Right forelimb (tissue), 1 donor: ENCODE results near the gene POU4F1.

Experiments
- DNase-seq: peaks from one replicate; pipeline ENCODE4 v3.0.0-alpha.2; 2018

The POU4F1 gene

DNA sequence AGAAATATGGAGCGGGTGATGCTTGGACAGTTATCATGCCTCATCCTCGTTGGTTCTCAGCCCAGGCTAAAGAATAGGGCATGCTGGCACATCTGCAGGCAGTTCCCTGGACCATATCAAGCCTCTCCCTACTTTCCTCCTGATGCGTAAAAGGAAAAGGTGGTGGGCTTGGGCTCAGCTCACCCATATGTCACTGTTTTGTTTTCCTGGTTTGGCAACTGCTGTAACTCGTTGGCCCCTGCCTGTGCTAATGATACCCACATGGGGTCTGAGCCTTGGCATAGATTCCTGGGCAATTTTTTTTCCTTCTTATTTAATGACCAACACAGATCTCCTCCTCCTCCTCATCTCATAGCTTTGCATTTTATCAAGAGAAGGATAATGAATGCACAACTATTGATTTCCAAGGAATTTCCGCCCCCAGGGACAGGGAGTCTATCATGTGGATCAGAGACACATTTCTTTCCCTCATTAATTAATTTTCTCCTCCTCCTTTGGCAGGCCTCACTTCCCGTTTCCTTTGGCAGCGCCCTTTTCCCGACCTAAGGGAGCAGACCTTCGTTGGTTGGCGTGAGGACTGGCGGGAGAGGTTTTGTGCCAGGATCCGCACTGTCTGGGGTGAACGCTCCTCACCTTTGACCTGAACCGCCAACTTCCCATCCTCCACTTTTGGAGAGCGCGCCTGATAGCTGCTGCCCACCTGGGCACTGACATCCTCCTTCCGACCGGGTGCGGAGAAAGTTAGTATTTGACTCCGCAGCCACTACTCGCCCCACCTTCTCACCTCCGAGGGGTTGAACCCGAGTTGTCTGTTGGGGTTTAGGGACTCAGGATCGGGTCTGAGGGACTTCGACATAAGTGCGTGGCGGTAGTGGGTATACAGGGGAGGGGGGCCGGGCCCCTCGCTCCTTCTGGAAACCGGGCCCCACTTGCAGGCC is 3.4 kb upstream of the POU4F1 start:
- no peak for DNase-seq

DNA sequence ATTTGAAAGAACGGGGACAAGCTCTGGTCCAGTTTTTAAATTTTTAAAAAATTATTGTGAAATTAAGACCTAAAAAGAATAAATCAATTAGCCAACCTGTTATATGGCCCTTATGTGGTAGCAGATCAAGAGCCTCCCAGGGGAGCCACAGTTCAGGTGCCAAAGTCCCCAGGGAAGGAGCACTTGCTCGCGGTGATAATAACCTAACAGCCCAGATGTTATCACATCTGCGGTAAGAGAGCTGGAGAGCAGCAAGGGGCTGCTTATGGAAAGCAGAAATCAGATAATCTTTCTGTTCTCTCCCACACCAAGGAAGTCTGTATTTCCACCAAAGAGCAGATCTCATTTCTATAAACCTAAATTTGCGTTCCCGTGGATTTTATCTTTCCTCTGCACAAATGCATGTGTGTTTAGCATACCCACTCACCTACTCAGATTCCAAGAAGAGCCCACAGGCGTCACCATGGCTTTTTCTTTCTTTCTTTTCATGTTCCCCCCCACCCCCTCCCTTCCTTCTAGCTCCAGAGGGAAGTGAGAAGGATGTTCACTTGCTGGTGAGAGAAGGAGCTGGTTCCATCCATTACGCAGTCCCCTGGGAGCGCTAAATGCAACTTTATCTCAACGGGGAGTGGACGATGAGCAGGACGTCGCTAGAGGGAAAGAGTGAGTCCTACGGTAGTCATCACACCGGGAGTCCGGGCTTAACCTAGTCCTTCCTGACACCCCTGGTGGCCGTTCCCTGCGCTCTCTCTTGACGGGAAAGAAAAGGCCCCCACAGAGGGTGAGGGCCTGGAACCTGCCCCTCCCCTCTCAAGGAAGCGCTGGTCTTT is 1.6 kb upstream of the POU4F1 start:
- no peak for DNase-seq

- no peak for DNase-seq
Measured at GRCh38 chr13:78602561-78603239, 652 bp downstream of the POU4F1 start.

DNA sequence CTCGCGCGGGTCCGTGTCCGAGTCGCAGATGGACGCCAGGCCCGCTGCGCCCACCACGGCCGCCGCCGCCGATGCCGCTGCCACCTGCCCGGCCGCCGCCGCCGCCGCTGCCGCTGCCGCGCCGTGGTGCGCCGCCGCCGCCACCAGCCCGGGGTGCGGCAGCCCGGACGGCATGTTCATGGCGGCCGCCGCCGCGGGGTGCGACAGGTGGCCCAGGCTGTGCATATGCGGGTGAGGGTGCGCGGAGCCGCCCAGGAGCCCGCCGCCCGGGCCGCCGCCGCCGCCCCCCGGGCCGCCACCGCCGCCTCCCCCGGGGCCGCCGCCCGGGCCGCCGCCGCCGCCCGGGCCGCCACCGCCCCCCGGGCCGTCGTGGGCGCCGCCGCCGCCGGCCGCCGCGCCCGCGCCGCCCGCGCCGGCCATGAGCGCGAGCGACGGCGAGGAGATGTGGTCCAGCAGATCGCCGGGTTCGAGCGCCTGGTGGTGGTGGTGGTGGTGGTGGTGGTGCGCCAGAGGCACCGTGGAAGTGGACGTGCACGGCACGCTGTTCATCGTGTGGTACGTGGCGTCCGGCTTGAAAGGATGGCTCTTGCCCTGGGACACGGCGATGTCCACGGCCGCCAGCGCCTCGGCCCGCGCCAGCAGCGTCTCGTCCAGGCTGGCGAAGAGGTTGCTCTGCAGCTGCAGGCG is 1.3 kb downstream of the POU4F1 start:
- no peak for DNase-seq

DNA sequence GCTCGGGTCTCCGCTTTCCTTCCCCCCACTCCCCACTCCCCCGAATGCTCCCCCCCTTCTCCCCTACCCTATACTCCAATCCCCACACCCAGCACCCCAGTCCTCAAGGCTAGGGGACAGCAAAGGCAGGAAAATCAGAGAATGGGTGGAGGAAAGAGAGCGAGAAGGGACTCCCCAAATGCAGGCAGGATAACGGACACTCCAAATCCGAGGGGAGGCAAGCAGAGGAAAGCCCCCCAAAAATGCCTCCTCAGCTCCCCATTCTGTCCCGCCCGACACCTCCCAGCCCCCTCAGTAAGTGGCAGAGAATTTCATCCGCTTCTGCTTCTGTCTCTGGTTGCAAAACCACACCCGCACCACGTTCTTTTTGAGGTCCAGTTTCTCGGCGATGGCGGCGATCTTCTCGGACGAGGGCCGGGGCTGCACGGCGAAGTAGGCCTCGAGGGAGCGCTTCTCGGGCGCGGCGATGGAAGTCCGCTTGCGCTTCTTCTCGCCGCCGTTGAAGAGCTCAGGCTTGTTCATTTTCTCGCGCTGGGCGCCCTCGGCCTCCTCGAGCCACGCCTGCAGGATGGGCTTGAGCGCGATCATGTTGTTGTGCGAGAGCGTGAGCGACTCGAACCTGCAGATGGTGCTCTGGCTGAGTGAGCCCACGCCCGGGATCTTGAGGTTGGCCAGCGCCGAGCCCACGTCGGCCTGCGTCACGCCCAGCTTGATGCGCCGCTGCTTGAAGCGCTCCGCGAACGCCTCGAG is 2.1 kb downstream of the POU4F1 start:
- DNase-seq = no peak

DNA sequence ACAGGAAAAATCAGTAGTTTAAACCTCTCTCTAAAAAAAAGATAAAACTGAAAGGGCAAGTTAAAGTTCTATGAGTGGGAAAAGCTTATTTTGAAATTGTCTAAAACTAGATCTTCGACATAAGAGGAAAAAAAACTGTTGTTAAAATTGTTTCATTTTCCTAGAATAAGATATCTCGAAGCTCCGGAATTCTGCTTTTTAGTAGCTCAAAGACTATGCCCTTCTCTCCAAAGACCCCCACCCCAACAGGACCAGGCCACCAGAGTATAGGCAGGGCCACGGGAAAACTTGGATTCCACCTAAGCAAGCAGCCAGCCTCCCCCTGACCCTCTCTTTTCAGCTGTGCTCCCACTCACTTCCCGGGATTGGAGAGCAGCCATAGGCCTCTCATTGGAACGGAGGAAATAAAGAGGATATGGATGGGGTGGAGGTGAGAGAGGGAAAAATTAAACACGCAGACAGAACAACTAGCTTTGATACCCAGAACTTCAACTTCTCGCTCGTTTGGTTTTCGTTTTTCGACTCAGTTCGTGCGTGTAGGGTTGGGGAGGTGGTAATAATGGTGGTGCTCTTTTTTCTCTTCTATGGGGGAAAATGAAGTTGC is 3.0 kb downstream of the POU4F1 start:
- DNase-seq = no peak

GRCh38 chr13:78599645-78600279 is 3.6 kb downstream of the POU4F1 start:
- DNase-seq = no peak

- DNase-seq = no peak
Measured at GRCh38 chr13:78598966-78599644, 4.2 kb downstream of the POU4F1 start.

DNA sequence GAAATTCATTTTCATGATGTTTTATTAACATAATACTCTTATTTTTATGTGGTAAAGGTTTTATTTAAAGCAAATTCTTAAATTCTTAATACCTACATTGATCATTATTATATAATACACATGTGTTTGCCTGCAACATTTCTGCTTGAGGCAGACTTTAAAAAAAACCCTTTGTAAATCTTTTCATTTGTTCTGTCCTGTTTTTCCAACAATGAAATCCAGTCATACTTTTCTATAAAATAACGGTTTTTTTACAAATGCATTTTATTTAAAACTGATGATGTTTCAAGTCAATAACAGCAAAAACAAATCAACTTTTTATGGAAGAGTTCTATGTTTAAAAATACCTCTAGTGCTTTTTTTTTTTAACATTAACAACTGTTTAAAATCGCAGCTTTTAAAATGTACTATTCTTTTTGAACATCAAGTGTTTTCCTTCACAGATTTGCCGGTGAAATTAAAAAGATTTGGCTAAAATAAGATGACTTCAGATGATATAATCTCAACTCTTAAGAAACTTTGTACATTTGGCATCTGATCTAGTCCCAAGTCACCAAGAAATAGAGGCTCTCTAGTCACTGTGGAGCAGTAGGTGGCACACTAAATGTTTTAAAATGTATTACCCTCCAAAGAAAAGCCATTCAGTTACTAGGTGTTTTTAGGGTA is 5.1 kb downstream of the POU4F1 start:
- DNase-seq = no peak

DNA sequence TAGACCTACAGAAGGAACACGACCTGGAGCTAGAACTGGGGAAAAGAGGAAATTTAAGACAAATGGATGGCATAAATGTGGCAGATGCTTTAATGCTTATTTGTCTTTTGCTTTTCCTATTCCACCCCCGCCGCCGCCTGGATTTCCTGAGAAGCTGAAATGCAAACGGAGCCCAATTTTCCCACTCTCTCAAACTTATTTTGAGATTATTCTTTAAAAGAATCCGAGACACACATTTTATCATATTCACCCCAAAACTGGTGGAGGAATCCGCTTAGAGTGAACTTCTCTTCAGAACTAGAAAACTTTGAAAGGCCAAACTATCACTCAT is 5.8 kb downstream of the POU4F1 start:
- no peak for DNase-seq

DNA sequence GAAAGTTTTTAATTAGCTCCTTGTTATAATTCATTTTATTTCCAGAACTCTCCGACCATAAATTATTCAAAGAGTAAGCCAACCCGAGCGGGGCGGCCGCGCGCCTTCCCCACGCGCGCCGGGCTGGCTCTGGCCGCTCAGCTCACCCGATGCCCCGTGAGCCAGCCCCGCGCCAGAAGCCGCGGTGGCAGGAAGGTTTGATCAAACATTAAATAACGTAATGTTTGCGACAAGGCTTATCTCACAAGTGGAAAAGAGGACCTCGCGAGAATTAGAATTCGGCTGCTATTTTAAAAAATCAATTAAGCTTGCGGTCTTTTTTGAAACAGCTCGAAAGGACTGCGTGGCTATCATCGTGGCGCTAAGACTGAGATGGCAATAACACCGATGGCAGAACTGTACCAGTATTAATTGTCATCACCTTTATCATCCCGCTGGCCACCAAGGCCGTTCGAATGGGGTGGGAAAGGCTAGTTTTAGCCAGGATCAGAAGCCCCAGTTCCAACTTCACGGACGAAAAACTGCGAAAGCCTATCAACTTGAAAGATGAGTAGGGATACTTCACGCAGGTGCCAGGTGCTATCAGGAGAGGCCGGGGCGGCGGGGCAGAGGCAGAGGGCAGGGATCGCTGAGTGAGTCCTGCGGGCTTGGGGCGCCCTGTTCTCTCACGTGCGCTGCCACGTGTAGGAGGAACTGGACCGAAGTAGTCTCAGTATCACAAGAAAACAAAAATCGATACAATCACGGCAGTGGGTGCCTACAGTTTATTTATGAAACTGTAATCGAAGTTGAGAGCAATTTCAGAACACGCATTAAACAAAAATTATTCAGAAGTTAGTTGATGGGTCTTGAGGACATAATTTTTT is 6.4 kb downstream of the POU4F1 start:
- DNase-seq = no peak

- DNase-seq = no peak
Measured at GRCh38 chr13:78596399-78596735, 7.0 kb downstream of the POU4F1 start.

DNA sequence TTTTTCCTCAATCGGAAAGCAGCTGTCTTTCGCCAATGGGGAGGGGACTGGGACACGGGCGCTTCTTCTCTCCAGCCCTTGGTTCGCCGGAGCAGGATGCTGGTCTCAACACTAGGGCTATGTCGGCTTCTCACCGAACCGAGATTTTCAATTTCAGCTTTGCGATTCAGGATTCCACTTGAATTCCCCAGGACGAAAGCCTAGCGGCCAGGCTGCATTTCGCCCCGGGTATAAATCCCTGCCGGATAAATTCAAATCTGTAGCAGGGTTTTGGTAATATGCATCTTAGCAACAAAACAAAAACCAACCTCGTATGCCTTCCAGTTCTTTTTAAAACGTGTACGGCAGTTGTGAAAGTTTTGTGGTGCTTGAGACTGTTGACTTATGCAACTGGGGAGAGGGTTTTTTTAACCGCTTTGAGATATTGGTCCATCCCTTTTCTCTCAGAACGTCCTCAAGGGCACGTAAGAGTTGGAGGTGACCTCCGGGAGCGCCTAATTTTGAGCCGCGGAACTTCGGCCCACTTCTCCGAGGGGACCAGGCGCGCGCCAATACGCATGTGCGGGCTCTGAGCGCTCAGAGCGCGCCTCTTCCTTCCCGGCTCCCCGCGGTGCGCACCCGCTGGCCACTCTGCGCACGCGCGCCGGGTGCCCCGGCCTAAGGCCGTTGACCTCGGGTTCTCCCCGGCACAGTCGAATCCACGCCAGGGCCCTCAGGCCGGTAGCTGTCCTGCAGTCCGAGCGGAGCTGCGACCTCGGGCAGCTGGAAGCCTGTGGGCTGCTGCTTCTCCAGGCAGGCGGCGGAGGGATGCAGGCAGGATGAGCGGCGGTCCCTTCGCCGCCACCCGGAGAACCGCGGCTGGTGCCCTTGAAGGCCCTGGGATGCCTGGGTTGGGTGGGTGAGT is 7.6 kb downstream of the POU4F1 start:
- no peak for DNase-seq

GRCh38 chr13:78594456-78594975 is 8.8 kb downstream of the POU4F1 start:
- DNase-seq = no peak

- DNase-seq = no peak
Measured at GRCh38 chr13:78593652-78594455, 9.5 kb downstream of the POU4F1 start.

- no peak for DNase-seq
Measured at GRCh38 chr13:78593129-78593528, 10.2 kb downstream of the POU4F1 start.

DNA sequence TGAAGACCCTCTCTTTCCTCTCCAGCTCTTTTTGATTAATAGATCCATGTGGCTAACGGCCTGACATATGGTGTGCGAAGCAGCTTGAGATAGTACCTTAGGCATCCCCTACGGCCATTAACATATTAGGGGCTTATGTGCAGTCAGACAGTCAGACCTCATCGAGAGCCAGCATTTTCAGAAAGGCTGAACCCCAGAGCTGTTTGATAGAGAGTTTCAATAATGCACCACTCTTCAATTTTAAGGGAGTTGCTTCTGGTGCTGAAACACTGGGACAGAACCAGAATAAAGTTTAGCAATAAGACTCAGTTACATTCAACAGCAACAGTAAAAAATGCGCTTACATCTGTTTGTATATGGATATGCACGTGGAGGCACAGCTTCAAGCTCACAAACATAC is 10.8 kb downstream of the POU4F1 start:
- no peak for DNase-seq
